SHP77 (cell line): ENCODE measurements around the gene YTHDF2.
A peak's percentile ranks its signal among the peaks of the same experiment; 100 is the strongest.
"Not testable (repeated sequence)": the region's sequence is repeated elsewhere in the genome, so short reads cannot be mapped to it uniquely, and the experiment has no call there.

Experiments used
- DNase-seq, 2 experiments: peaks; one replicate each; lab custom pipeline; 2025; lab: John Stamatoyannopoulos, UW

The YTHDF2 gene

GRCh38 chr1:28736450-28737306, at the start of gene YTHDF2:
TSS of gene YTHDF2 (plus strand) at chr1:28736940. CDS start at chr1:28737121, 181 bp downstream.
- peak; percentile 96 to 97 for DNase-seq

- DNase-seq = not testable (repeated sequence)
Observed at GRCh38 chr1:28691627-28692026, 45.1 kb upstream of the YTHDF2 start.

- no peak for DNase-seq
Observed at GRCh38 chr1:28703629-28704028, 33.1 kb upstream of the YTHDF2 start.

GRCh38 chr1:28716336-28716735, 20.4 kb upstream of the YTHDF2 start:
- DNase-seq = no peak

GRCh38 chr1:28718166-28718565, 18.6 kb upstream of the YTHDF2 start:
- DNase-seq = no peak

- DNase-seq = no peak
Observed at GRCh38 chr1:28718586-28719331, 18.0 kb upstream of the YTHDF2 start.

- DNase-seq = no peak
Observed at GRCh38 chr1:28719332-28719619, 17.5 kb upstream of the YTHDF2 start.

GRCh38 chr1:28720376-28720775, 16.4 kb upstream of the YTHDF2 start:
- DNase-seq = no peak

GRCh38 chr1:28721927-28722326, 14.8 kb upstream of the YTHDF2 start:
- not testable (repeated sequence) for DNase-seq

- DNase-seq = not testable (repeated sequence)
Observed at GRCh38 chr1:28725365-28725764, 11.4 kb upstream of the YTHDF2 start.

- no peak for DNase-seq
Observed at GRCh38 chr1:28735961-28736449, 735 bp upstream of the YTHDF2 start.

GRCh38 chr1:28737307-28738132, 780 bp downstream of the YTHDF2 start:
- peak; percentile 28 to 31 for DNase-seq

- no peak for DNase-seq
Observed at GRCh38 chr1:28740118-28740517, 3.4 kb downstream of the YTHDF2 start.

GRCh38 chr1:28744184-28744583, 7.4 kb downstream of the YTHDF2 start:
- DNase-seq = no peak

GRCh38 chr1:28745653-28746173, 9.0 kb downstream of the YTHDF2 start:
- DNase-seq = no peak

GRCh38 chr1:28750330-28750729, 13.6 kb downstream of the YTHDF2 start:
- no peak for DNase-seq

- DNase-seq = not testable (repeated sequence)
Observed at GRCh38 chr1:28750771-28751294, 14.1 kb downstream of the YTHDF2 start.

GRCh38 chr1:28751315-28752060, 14.7 kb downstream of the YTHDF2 start:
- DNase-seq = no peak

- no peak for DNase-seq
Observed at GRCh38 chr1:28755701-28756100, 19.0 kb downstream of the YTHDF2 start.

GRCh38 chr1:28756846-28757245, 20.1 kb downstream of the YTHDF2 start:
- no peak for DNase-seq

- no peak for DNase-seq
Observed at GRCh38 chr1:28758420-28758819, 21.7 kb downstream of the YTHDF2 start.
